Measurements from ENCODE around the gene GRID2. TPM values are rescaled to one million over a fixed set of nuclear protein-coding genes. Genes with fewer than 3 reads are reported as not detected.
A peak's percentile ranks its signal among the peaks of the same experiment; 100 is the strongest.

The GRID2 gene
- total and polyA plus RNA-seq, 10 of the 15 experiments (the other 5 are each of a cell fraction or from before 2014, with no cell fraction given), result not detected

GRCh38 chr4:93187892-93188291 is 884.1 kb downstream of the GRID2 start (continued):
- TF ChIP-seq ZNF217 (IDR thresholded peaks at IDR 0.05) (no peak), NBN (IDR thresholded peaks at IDR 0.05) (no peak), MAX (IDR thresholded peaks at IDR 0.05; ENCODE audit: low read depth, low read length) (no peak), IKZF1 (conservative IDR thresholded peaks at IDR 0.05) (no peak), STAT1 (conservative IDR thresholded peaks at IDR 0.05) (no peak), BCLAF1 (IDR thresholded peaks at IDR 0.05) (no peak)

- Histone ChIP-seq H3K4me2 (ENCODE audit: control insufficient read depth, insufficient read depth) (no peak overlapping the region), H3K4me3 (no peak overlapping the region), H3K9me3 (replicated peaks; ENCODE audit: control insufficient read depth, insufficient read depth, low read length) (no peaks in the 10 kb centered on the region), H3K79me2 (ENCODE audit: control insufficient read depth, insufficient read depth, low read length) (no peaks in the 10 kb centered on the region), H3K36me3 (ENCODE audit: control insufficient read depth in 2 of 2, insufficient read depth in 2 of 2, low read length in 1 of 2) (no peaks in the 10 kb centered on the region), H3K4me1 (ENCODE audit: control insufficient read depth, insufficient read depth, low read length) (no peaks in the 10 kb centered on the region), H3K9ac (ENCODE audit: control insufficient read depth, insufficient read depth, low read length) (no peak overlapping the region), H3K27me3 (replicated peaks in 1 of 2; ENCODE audit: control insufficient read depth in 2 of 2, insufficient read depth in 2 of 2, low read length in 1 of 2) (no peaks in the 10 kb centered on the region), H4K20me1 (ENCODE audit: control insufficient read depth, insufficient read depth) (no peaks in the 10 kb centered on the region), H3K27ac (ENCODE audit: control insufficient read depth, insufficient read depth) (no peak overlapping the region), H2AFZ (ENCODE audit: control insufficient read depth, low read depth, low read length) (no peak overlapping the region)
- 0% methylated on average over 2 of the region's 2 CpGs for WGBS (ENCODE audit: insufficient coverage, insufficient replicate concordance, low lambda C conversion rate, missing lambda C conversion rate)
- no TSS peak for BruUV-seq (replicated peaks)
- ChIA-PET SMC1A (ENCODE audit: uncharacterized antibody, unreplicated experiment) (interaction anchor here (0.7 to 0.9 kb wide), 2 partner anchors 29 to 40 kb away, joined by 3 read pairs; no protein-coding TSS in a partner anchor), RAD21 (ENCODE audit: unreplicated experiment) (no interaction called here), CTCF (interaction anchor here (3.5 kb wide), 1 partner anchor 41 kb away, joined by 11 read pairs; no protein-coding TSS in a partner anchor), POLR2A (no interaction called here)
- peak; percentile 77 for ATAC-seq
- in situ Hi-C loops (cut with MboI), result no loop called here
- DNase-seq (ENCODE audit: low read depth, low spot score), result no peak
- intact Hi-C loops (cut with micrococcal nuclease; ENCODE audit: unreplicated experiment), result no loop called here
- FAIRE-seq, result no peak
- peak; percentile 18 to 39 (median 29); a peak in 4 of 6 replicates for TF ChIP-seq CTCF (IDR thresholded peaks at IDR 0.05 in 2 of 3, conservative IDR thresholded peaks at IDR 0.05 in 1 of 3; ENCODE audit: control insufficient read depth in 2 of 3, extremely low read depth in 1 of 3, insufficient read depth in 1 of 3, low read depth in 3 of 3, low read length in 3 of 3)
- TF ChIP-seq ATF7 (IDR thresholded peaks at IDR 0.05; ENCODE audit: low read depth), result no peak
- no peak for TF ChIP-seq SIX5 (IDR thresholded peaks at IDR 0.05; ENCODE audit: low read depth, low read length, severe bottlenecking)
- TF ChIP-seq ZNF217 (IDR thresholded peaks at IDR 0.05), result no peak
- no peak for TF ChIP-seq MEF2A (IDR thresholded peaks at IDR 0.05; ENCODE audit: insufficient read depth, low read depth, low read length)
- TF ChIP-seq SUPT20H (IDR thresholded peaks at IDR 0.05; ENCODE audit: borderline replicate concordance, control insufficient read depth, low read depth, low read length), result no peak
- TF ChIP-seq ELK1 (IDR thresholded peaks at IDR 0.05; ENCODE audit: low read depth, low read length), result no peak
- TF ChIP-seq NFXL1 (IDR thresholded peaks at IDR 0.05; ENCODE audit: borderline replicate concordance), result no peak
- TF ChIP-seq BMI1 (IDR thresholded peaks at IDR 0.05; ENCODE audit: borderline replicate concordance), result no peak
- TF ChIP-seq ETV6 (conservative IDR thresholded peaks at IDR 0.05 in 1 of 2, IDR thresholded peaks at IDR 0.05 in 1 of 2; ENCODE audit: borderline replicate concordance in 1 of 2, low read depth in 1 of 2), result no peak
- no peak for TF ChIP-seq SMAD5 (IDR thresholded peaks at IDR 0.05; ENCODE audit: low read depth)
- no peak for TF ChIP-seq RB1 (IDR thresholded peaks at IDR 0.05; ENCODE audit: borderline replicate concordance)
- TF ChIP-seq MEF2B (IDR thresholded peaks at IDR 0.05; ENCODE audit: partially characterized antibody, poor library complexity, severe bottlenecking), result no peak
Observed at GRCh38 chr4:93199492-93199891, 895.7 kb downstream of the GRID2 start.

All from GM12878 (cell line).